Activated CD4-positive, alpha-beta T cell treated with anti-CD3 and anti-CD28 coated beads, Interleukin-10, Interleukin-2, amounts not matched to agents 100 ng/mL and 50 ng/mL, durations not matched to agents 16 hours and 8 hours (primary cell): ENCODE data around the gene SLIT3.

ENCODE experiments used
- DNase-seq: peaks from one replicate; pipeline ENCODE4 v3.0.0-alpha.2; 2020

SLIT3 gene

GRCh38 chr5:168844016-168844921 lies 456.7 kb downstream of the SLIT3 start:
- no peak for DNase-seq

- no peak for DNase-seq
Observed at GRCh38 chr5:168843277-168844015, 457.5 kb downstream of the SLIT3 start.

GRCh38 chr5:168842571-168843205 lies 458.3 kb downstream of the SLIT3 start:
- DNase-seq, result no peak

- no peak for DNase-seq
Observed at GRCh38 chr5:168837852-168838251, 463.1 kb downstream of the SLIT3 start.

- peak; percentile 81 for DNase-seq
Observed at GRCh38 chr5:168836603-168837231, 464.2 kb downstream of the SLIT3 start.

GRCh38 chr5:168833936-168834335 lies 467.0 kb downstream of the SLIT3 start:
- DNase-seq, result no peak

GRCh38 chr5:168833383-168833782 lies 467.6 kb downstream of the SLIT3 start:
- no peak for DNase-seq

GRCh38 chr5:168832308-168832707 lies 468.6 kb downstream of the SLIT3 start:
- DNase-seq, result no peak

GRCh38 chr5:168831383-168831782 lies 469.6 kb downstream of the SLIT3 start:
- no peak for DNase-seq

GRCh38 chr5:168830833-168831232 lies 470.1 kb downstream of the SLIT3 start:
- DNase-seq, result no peak

- DNase-seq, result no peak
Observed at GRCh38 chr5:168829922-168830417, 471.0 kb downstream of the SLIT3 start.

GRCh38 chr5:168829044-168829443 lies 471.9 kb downstream of the SLIT3 start:
- no peak for DNase-seq

- no peak for DNase-seq
Observed at GRCh38 chr5:168827636-168828035, 473.3 kb downstream of the SLIT3 start.

GRCh38 chr5:168826246-168826725 lies 474.7 kb downstream of the SLIT3 start:
- DNase-seq, result no peak

- DNase-seq, result peak; percentile 49
Observed at GRCh38 chr5:168822745-168823281, 478.1 kb downstream of the SLIT3 start.

GRCh38 chr5:168822248-168822744 lies 478.6 kb downstream of the SLIT3 start:
- DNase-seq, result peak; percentile 50

GRCh38 chr5:168820874-168821273 lies 480.1 kb downstream of the SLIT3 start:
- no peak for DNase-seq

- DNase-seq, result no peak
Observed at GRCh38 chr5:168819004-168819621, 481.8 kb downstream of the SLIT3 start.

- DNase-seq, result no peak
Observed at GRCh38 chr5:168818558-168818957, 482.4 kb downstream of the SLIT3 start.

GRCh38 chr5:168817591-168817990 lies 483.3 kb downstream of the SLIT3 start:
- DNase-seq, result no peak

GRCh38 chr5:168816661-168817060 lies 484.3 kb downstream of the SLIT3 start:
- DNase-seq, result no peak
